Endothelial cell of umbilical vein (primary cell): Measurements from ENCODE around the gene RAB31. TPM values are rescaled to one million over a fixed set of nuclear protein-coding genes. Genes with fewer than 3 reads are reported as not detected.

Source experiments
- BruUV-seq: library from RNA; stranded (reverse); fragments of 400-500 nt; replicated peaks from 2 replicates; lab custom pipeline; 2021; lab: Mats Ljungman, UMichigan
- CTCF ChIA-PET: fragments of 300-600, 350-600 bp; sonication (Branson Sonifier 250); formaldehyde crosslinking; loops from one replicate; lab custom pipeline; 2021; ENCODE audit warnings: antibody characterized with exemption, inconsistent platforms; lab: Charles Lee
- POLR2A ChIA-PET: fragments of 300-600, 350-600 bp; sonication (Branson Sonifier 250); formaldehyde crosslinking; loops from one replicate; lab custom pipeline; 2021; ENCODE audit warnings: antibody characterized with exemption, inconsistent platforms; lab: Charles Lee
- DNase-seq: peaks from one replicate; pipeline ENCODE4 v3.0.0-alpha.2; 2011; ENCODE audit warnings: low read depth, low spot score
- FAIRE-seq: peaks from 2 replicates; lab custom pipeline; 2011; peaks lifted over from hg19 to GRCh38; lab: Jason Lieb, UNC
- H2AFZ ChIP-seq: 2 replicates; pipeline ENCODE4 v1.6.0; 2012; ENCODE audit warnings: low read depth, low read length, control low read depth, inconsistent platforms
- H3K27ac ChIP-seq: 2 replicates; pipeline ENCODE4 v1.5.1; 2011; ENCODE audit warnings: low read depth, mild to moderate bottlenecking, control low read depth, low read length, moderate library complexity; ENCODE audit not compliant: insufficient read depth
- H3K27me3 ChIP-seq, 2 experiments: 2 replicates each; pipeline versions ENCODE4 v1.6.0 to v1.6.1; 2011; ENCODE audit warnings: low read length in 2 of 2, mixed read lengths in 1 of 2; ENCODE audit not compliant: control insufficient read depth in 2 of 2, insufficient read depth in 2 of 2
- H3K36me3 ChIP-seq, 2 experiments: 2 replicates in 1 of 2; 3 replicates in 1 of 2; pipeline ENCODE4 v1.5.1; 2011; ENCODE audit warnings: low read length in 2 of 2, mild to moderate bottlenecking in 1 of 2, moderate library complexity in 1 of 2; ENCODE audit not compliant: control insufficient read depth in 2 of 2, insufficient read depth in 2 of 2; ENCODE audit errors: extremely low read depth in 1 of 2
- H3K4me1 ChIP-seq: 3 replicates; pipeline ENCODE4 v1.5.1; 2011; ENCODE audit warnings: mild to moderate bottlenecking, low read length; ENCODE audit not compliant: control insufficient read depth, insufficient read depth; ENCODE audit errors: extremely low read depth
- H3K4me2 ChIP-seq: 2 replicates; pipeline ENCODE4 v1.6.1; 2011; ENCODE audit warnings: low read length, control low read depth, mixed read lengths; ENCODE audit not compliant: insufficient read depth
- H3K4me3 ChIP-seq, 3 experiments: fragments of 200-600 bp in 1 of 3; sonication (generic), shearing (Covaris generic) in 1 of 3; replicated peaks in 1 of 3; 2 replicates each; pipeline ENCODE4 v1.5.1; 2011 to 2016; ENCODE audit warnings: control low read depth in 3 of 3, low read length in 3 of 3, mild to moderate bottlenecking in 2 of 3, inconsistent platforms in 1 of 3, low read depth in 1 of 3, moderate library complexity in 1 of 3; ENCODE audit not compliant: insufficient read depth in 1 of 3
- H3K79me2 ChIP-seq: 2 replicates; pipeline ENCODE4 v1.6.0; 2012; ENCODE audit warnings: low read length, inconsistent platforms; ENCODE audit not compliant: control insufficient read depth, insufficient read depth
- H3K9ac ChIP-seq: replicated peaks from 2 replicates; pipeline ENCODE3; 2011; ENCODE audit warnings: low read length, control low read depth; ENCODE audit not compliant: insufficient read depth; ENCODE audit errors: extremely low read depth
- H3K9me1 ChIP-seq: replicated peaks from 3 replicates; pipeline ENCODE4 v1.6.0; 2011; ENCODE audit warnings: mild to moderate bottlenecking, low read length; ENCODE audit not compliant: control insufficient read depth, insufficient read depth; ENCODE audit errors: extremely low read depth
- H3K9me3 ChIP-seq: replicated peaks from 2 replicates; pipeline ENCODE4 v1.5.1; 2012; ENCODE audit warnings: low read length, inconsistent platforms; ENCODE audit not compliant: control insufficient read depth, insufficient read depth
- H4K20me1 ChIP-seq: replicated peaks from 2 replicates; pipeline ENCODE3; 2011; ENCODE audit warnings: mild to moderate bottlenecking, low read length; ENCODE audit not compliant: control insufficient read depth, insufficient read depth; ENCODE audit errors: extremely low read depth
- EZH2 ChIP-seq: IDR thresholded peaks from 2 replicates; pipeline ENCODE4 v1.6.1; 2012; ENCODE audit warnings: borderline replicate concordance, low read depth, mild to moderate bottlenecking, moderate library complexity, low read length, inconsistent platforms; ENCODE audit not compliant: severe bottlenecking
- FOS ChIP-seq: IDR thresholded peaks from 2 replicates; pipeline ENCODE4 v1.6.1; 2011; ENCODE audit warnings: mild to moderate bottlenecking, low read length, moderate library complexity, borderline replicate concordance; ENCODE audit not compliant: insufficient read depth
- GATA2 ChIP-seq: IDR thresholded peaks from 2 replicates; pipeline ENCODE4 v1.7.0; 2011; ENCODE audit warnings: low read depth, mild to moderate bottlenecking, moderate library complexity, mixed read lengths, low read length; ENCODE audit not compliant: insufficient read length, insufficient read depth
- JUN ChIP-seq: IDR thresholded peaks from 2 replicates; pipeline ENCODE4 v1.6.1; 2011; ENCODE audit warnings: borderline replicate concordance, low read depth; ENCODE audit not compliant: insufficient read length, insufficient read depth
- MYC ChIP-seq: IDR thresholded peaks from one replicate; pipeline ENCODE4 v1.6.1; 2011; ENCODE audit warnings: mild to moderate bottlenecking, low read depth, low read length
- POLR2A ChIP-seq: IDR thresholded peaks from 2 replicates; pipeline ENCODE4 v1.6.1; 2012; ENCODE audit warnings: low read depth, mild to moderate bottlenecking, control low read depth, low read length
- POLR2AphosphoS5 ChIP-seq: IDR thresholded peaks from 2 replicates; pipeline ENCODE4 v1.6.1; 2012; ENCODE audit warnings: low read depth, mild to moderate bottlenecking, control low read depth, low read length, moderate library complexity; ENCODE audit not compliant: insufficient read depth
- dilution Hi-C: fragments of 300-500 bp; cut with MboI; formaldehyde crosslinking; loops from one replicate; pipeline ENCODE4 v1.15.0; 2019; ENCODE audit warnings: low sequenced_read_pairs; ENCODE audit not compliant: extremely low pct_ligation_motif_present
- intact Hi-C: fragments of 100-400 bp; cut with micrococcal nuclease; formaldehyde crosslinking; loops from one replicate; pipeline ENCODE4 v1.10.0; 2022
- polyA plus RNA-seq, 4 experiments: library from polyadenylated mRNA; depleted of rRNA in 3 of 4; stranded (reverse) in 3 of 4; unstranded in 1 of 4; fragments of >200 nt; gene quantifications; 2 replicates each; pipeline versions ENCODE4 v1.2.1 to v1.2.3, GENCODE V29; 2011 to 2012; ENCODE audit warnings: missing spikeins in 1 of 4
- total RNA-seq: library from RNA; stranded (reverse); gene quantifications from 2 replicates; pipeline ENCODE4 v1.2.3, GENCODE V29; 2021
- TF ChIP-seq, protein P1 (sequence below): IDR thresholded peaks from 2 replicates; pipeline ENCODE4 v1.6.1; 2011; ENCODE audit not compliant: insufficient read depth, insufficient read length
- TF ChIP-seq, protein P2 (sequence below), 2 donors: IDR thresholded peaks; 1 replicate in 1 of 2; 2 replicates in 1 of 2; pipeline ENCODE4 v1.5.1; 2011; ENCODE audit warnings: low read length in 2 of 2, mild to moderate bottlenecking in 2 of 2, moderate library complexity in 2 of 2, control low read depth in 1 of 2, inconsistent platforms in 1 of 2, low read depth in 1 of 2; ENCODE audit not compliant: insufficient read depth in 1 of 2; ENCODE audit errors: extremely low read depth in 1 of 2

RAB31 gene
- total and polyA plus RNA-seq, 2 donors (not counting 3 experiments of a cell fraction or from before 2014, with no cell fraction given): 30.5 TPM

DNA sequence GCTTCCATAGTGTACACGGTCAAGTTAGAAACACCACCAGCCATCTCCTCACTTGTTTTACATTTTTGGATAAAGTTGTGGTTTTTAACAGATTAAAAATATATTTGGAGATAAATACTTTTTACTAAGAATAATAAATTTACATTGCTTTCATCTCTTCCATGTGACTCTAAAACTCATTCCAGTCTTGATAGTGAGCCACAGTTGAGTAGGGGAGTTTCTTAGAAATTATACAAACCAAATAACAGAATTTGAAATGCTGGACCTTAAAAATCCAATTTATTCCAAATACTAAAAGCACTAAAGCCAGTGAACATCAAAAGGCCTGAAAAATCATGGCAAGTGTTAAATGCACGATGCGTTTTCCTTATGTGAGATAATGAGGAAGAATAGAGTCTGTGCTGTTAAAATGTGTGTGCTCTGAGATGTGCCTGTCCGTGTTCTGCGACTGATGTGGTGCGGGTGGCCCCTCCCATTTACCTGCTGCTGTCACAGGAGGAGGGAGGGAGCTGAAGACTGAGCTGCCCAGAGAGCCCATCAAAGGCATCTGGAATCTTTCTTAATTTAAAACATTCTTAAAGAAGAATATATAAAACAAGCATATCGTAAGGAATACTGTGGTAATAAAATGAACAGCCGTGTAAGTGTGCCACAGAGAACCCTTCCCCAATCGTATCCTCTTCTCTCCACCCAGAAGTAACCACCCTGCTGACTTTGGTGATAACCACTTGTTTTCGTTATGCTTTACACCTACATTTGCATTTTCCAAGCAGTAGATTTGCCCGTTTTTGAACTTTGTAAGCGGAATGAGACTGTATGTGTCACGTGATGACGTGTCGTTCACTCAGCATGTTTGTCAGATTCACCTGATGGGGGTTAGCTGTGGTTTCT, 120.7 kb downstream of the RAB31 start:
- Histone ChIP-seq H3K9me1 (no peaks in the 10 kb centered on the region), H3K27ac (peak overlapping the region; percentile 66), H3K27me3 (no peaks in the 10 kb centered on the region), H3K4me1 (peaks cover 34% of the 10 kb centered on the region), H2AFZ (no peak overlapping the region), H3K4me2 (peak overlapping the region; percentile 48), H3K9ac (no peak overlapping the region), H3K79me2 (peaks cover 3% of the 10 kb centered on the region), H3K4me3 (no peak overlapping the region), H4K20me1 (no peaks in the 10 kb centered on the region), H3K36me3 (no peaks in the 10 kb centered on the region), H3K9me3 (no peaks in the 10 kb centered on the region)
- CTCF ChIA-PET: interaction anchor here (0.6 to 1.0 kb wide), 3 partner anchors 10 to 86 kb away, joined by 3 to 4 read pairs (median 3); partner anchors contain the start of gene VAPA
- POLR2A ChIA-PET: no interaction called here
- dilution Hi-C loops: no loop called here
- intact Hi-C loops: loop anchor here (1.0 kb wide), 1 partner anchor 85 kb away; no protein-coding TSS in a partner anchor
- DNase-seq (no peak), FAIRE-seq (no peak)
- BruUV-seq: no TSS peak
- no peak for TF ChIP-seq GATA2
- TF ChIP-seq JUN: no peak
- TF ChIP-seq MYC: no peak
- TF ChIP-seq FOS: no peak
- TF ChIP-seq, protein P1, sequence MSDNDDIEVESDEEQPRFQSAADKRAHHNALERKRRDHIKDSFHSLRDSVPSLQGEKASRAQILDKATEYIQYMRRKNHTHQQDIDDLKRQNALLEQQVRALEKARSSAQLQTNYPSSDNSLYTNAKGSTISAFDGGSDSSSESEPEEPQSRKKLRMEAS: no peak
- TF ChIP-seq, protein P2, sequence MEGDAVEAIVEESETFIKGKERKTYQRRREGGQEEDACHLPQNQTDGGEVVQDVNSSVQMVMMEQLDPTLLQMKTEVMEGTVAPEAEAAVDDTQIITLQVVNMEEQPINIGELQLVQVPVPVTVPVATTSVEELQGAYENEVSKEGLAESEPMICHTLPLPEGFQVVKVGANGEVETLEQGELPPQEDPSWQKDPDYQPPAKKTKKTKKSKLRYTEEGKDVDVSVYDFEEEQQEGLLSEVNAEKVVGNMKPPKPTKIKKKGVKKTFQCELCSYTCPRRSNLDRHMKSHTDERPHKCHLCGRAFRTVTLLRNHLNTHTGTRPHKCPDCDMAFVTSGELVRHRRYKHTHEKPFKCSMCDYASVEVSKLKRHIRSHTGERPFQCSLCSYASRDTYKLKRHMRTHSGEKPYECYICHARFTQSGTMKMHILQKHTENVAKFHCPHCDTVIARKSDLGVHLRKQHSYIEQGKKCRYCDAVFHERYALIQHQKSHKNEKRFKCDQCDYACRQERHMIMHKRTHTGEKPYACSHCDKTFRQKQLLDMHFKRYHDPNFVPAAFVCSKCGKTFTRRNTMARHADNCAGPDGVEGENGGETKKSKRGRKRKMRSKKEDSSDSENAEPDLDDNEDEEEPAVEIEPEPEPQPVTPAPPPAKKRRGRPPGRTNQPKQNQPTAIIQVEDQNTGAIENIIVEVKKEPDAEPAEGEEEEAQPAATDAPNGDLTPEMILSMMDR (IDR thresholded peaks at IDR 0.05; ENCODE audit: extremely low read depth in 1 of 2, insufficient read depth in 1 of 2, low read depth in 1 of 2, low read length in 2 of 2): no peak
- TF ChIP-seq POLR2A: no peak
- no peak for TF ChIP-seq POLR2AphosphoS5
- TF ChIP-seq EZH2: no peak
